Suppressor macrophage treated with lipopolysaccharide for 4 hours (primary cell): ENCODE measurements around the gene TSPAN17.
A peak's percentile ranks its signal among the peaks of the same experiment; 100 is the strongest.
"Not testable (repeated sequence)": the region's sequence is repeated elsewhere in the genome, so short reads cannot be mapped to it uniquely, and the experiment has no call there.

Experiments used
- DNase-seq: peaks from one replicate; pipeline ENCODE4 v3.0.0-alpha.2; 2020

Gene TSPAN17, protein sequence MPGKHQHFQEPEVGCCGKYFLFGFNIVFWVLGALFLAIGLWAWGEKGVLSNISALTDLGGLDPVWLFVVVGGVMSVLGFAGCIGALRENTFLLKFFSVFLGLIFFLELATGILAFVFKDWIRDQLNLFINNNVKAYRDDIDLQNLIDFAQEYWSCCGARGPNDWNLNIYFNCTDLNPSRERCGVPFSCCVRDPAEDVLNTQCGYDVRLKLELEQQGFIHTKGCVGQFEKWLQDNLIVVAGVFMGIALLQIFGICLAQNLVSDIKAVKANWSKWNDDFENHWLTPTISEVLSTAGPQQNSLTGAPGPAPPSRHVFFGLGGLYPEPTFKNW

DNA sequence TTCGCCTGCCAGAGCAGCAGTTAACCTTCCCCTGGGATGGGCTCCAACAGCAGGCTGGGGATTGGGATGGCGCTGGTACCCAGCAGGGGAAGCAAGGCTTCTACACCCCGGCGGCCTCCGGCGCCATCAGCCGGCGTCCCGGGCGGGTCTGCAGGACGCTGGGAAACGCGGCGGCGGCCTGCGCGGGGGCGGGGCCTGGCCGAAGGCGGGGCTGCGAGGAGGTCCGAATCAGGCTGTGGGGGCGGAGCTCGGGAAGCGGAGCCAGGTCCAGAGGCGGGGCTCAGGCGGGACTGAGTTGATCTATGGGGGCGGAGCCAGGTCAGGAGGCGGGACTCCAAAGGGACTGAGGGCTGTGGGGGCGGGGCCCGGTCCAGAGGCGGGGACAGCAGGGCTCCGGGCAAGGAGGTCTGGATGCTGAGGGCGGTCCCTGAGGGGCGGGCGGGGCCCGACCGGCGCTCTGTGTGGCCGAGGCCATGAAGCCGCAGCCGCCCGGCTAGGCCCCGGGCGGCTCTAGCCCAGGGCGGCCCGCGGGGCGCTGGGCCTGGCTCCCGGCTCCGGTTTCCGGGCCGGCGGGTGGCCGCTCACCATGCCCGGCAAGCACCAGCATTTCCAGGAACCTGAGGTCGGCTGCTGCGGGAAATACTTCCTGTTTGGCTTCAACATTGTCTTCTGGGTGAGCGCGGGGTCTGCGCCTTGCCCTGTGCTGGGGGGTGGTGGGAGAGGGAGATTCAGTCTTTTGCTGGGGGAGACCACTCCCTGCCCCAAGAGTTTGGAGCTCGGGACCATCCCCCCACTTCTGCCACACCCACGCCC is at the start of gene TSPAN17:
TSPAN17 (plus strand) TSS at position 455 of the 813 bp plus-strand sequence; CDS start at position 587, 132 bp downstream.
- peak; percentile 100 for DNase-seq

DNA sequence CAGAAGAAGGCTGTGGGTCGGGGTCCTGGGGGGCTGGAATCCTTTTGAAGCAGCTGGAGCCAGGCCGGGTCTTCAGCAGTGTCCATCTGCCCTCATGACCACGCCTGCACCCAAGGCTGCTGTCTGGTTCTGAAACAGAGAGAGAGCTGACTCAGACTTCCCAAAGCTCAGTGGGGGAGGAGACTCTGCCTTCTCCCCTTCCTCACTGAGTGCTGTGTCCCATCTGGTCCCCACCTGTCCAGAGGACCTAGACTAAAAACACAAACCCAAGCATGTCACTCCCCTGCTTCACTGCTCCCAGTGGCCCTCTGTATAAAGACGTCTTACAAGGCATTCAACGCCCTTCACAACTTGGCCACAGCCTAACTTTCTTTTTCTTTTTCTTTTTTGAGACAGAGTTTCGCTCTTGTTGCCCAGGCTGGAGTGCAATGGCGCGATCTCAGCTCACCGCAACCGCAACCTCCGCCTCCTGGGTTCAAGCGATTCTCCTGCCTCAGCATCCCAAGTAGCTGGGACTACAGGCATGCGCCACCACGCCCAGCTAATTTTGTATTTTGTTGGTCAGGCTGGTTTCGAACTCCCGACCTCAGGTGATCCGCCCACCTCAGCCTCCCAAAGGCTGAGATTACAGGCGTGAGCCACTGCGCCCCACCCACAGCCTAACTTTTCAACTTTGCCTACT is 47.4 kb upstream of the TSPAN17 start:
- not testable (repeated sequence) for DNase-seq

DNA sequence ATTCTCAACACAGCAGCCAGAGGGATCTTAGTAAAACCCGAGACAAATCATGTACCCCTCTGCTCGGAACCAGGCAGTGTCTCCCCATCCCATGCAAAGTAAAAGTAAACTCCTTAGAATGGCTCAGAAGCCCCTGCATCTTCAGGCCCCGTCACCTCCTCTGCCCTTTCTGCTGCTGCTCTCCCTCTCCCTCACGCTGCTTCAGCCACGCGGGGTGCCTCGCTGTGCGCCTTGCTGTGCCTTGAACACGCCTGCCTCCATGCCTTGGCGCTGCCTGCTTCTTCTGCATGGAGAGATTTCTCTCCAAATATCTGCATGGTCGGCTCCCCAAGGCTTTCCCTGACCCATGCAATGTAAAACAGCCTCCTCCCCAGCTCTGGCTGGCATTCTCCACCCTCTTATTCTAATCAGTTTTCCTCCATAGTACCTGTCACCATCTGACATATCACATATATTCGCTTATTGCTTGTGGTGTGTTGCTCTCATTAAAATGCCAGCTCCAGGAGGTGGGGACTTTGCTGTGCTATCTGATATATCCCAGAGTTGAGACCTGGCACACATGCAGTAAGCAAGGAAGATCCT is 45.3 kb upstream of the TSPAN17 start:
- no peak for DNase-seq

GRCh38 chr5:176603091-176603490 is 44.2 kb upstream of the TSPAN17 start:
- no peak for DNase-seq

DNA sequence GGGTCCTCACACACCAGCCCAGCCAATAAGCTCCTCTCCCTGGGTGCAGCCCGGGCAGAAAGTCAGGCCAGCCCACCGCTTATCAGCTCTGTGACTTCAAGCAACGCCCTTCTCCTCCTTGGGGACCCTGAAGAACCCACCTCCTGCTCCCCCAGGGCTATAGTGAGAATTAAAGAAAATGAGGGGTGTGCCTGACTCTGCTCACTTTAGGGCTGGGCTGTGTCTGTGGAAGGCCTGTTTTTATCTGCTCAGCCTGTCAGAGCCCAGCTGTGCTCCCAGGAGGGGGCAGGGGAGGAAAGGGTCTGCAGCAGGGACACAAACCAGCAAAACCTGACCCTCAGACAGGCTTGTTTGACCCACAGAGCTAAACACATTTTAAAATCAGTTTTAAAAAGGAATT is 41.3 kb upstream of the TSPAN17 start:
- DNase-seq = no peak

DNA sequence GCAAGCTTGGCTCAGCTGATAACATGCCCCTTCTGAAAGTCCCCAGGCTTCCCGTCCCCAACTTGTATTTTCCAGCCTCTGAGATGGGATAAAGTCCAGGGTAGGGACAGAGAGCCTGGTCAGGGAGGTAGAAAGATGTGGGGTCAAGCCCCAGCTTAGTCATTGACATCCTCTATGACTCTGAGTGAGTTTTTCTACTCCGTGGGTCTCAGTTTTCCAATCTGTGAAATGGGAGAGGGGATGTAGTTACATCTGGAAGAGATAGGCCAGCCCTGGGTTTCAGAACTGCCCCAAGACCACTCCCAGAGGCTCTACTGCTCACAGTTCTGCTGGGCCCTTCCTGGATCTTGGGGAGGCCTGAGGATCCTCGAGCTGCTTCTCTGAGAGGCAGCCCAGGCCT is 40.4 kb upstream of the TSPAN17 start:
- no peak for DNase-seq

DNA sequence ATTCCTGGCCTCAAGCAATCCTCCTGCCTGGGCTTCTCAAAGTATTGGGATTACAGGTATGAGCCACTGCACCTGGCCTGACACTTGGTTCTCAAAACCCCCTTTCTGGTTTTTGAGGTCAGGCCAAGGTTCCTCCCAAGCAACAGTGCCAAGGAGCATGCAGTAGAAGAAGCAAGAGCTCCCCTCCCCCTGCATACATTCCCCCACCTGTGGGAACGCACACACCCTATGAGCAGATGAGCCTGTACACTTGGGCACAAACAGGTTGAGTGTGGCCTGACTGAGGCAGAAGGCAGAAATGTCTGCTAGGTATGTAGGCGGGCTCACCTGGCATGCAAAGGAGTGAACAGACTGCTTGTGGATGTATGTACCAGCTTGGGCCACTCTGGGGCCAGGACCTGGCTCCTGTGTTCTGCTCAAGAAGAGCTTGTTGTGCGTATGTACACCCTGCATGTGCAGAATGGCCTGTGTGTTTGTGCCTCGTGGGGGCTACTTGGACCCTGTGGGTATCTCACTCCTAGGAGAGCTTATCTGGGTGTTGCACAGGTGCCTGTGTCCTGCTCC is 39.1 kb upstream of the TSPAN17 start:
- DNase-seq = no peak

DNA sequence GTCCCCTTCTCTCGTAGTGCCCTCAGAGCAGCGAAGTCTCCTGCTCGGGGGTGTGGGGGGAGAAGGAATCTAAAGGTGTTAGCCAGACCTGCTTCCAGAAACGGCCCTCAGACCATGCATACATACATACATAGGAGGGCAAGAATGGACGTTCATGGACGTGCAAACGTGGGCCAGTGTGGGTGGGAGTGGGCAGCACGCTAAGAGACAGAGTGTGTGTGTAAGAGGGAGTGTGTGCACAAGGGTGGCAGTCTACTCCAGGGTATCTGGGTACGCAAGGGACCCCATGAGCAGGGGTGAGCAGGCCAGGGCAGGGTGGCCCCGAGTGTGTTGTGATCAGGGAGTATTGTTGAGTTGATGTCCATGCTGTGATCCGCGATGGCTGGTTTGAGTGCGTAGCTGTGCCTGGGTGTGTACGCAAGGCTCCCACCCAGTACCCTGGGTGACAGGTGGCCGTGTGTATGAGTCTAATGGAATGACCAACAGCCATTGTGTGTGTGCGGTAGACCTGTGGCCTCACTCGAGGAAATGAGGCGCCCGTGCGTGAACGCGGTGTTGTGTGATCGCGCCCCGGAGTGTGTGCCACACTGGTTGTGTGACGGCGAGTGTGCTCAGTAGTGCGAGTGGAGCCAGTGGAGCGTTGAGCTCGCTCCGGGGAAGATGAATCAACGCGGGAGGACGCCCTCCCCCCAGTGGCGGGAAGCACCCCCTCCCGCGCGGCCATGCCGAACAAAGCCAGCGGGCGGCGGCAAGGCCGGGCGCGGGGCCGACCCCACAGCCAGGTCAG is 38.2 kb upstream of the TSPAN17 start:
- DNase-seq = no peak

DNA sequence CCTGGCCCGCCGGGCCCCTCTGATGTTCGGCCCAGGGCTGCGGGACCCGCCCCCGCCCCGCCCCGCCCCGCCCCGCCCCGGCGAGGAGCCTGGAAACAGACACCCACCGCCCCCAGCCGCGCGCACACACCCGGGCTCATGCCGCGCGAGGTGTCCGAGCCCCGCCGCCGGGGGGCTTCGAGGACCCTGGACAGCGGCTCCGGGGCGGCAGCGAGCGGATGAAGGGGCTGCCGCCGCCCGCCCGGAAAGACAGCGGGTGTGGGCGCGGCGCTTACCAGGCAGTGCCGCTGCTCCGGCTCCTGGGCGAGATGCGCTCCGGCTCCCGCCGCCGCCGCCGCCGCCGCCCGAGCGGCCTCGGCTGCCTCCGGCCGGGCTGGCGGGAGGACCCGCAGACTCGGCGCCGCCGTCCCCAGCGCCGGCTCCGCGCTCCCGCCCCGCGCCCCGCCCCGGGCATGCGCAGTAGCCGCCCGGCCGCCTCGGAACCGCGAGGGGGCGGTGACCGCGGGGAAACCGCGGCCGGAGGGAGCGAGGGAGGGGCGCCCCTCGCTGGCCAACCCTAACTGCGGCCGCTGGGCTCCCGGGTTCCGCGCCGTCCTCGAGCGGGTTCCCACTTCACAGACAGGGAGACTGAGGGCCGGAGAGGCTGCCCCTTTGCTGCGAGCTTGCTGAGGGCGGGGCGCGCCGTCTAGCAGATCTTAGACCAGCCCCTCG is 37.4 kb upstream of the TSPAN17 start, which contains the start of gene GPRIN1:
GPRIN1 (minus strand) TSS at position 433 of the 711 bp plus-strand sequence. CDS start 10,322 bp downstream, outside the sequence.
- peak; percentile 81 for DNase-seq

DNA sequence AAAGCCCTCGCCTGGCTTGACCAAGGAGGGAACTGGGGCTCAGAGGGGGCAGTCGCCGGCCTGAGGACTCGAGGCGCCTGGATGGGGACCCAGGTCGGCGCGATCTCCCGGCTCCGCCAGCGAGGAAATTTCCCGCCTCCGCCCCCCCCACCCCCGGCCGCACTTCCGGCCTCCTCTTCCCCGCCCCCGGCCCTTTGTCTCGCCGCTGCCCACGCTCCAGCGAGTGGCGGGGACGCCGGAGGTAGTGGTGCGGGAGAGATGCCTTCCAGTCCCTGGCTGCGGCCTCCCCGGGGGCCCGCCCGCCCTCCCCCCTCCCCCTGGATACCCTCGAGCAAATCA is 36.9 kb upstream of the TSPAN17 start:
- no peak for DNase-seq

DNA sequence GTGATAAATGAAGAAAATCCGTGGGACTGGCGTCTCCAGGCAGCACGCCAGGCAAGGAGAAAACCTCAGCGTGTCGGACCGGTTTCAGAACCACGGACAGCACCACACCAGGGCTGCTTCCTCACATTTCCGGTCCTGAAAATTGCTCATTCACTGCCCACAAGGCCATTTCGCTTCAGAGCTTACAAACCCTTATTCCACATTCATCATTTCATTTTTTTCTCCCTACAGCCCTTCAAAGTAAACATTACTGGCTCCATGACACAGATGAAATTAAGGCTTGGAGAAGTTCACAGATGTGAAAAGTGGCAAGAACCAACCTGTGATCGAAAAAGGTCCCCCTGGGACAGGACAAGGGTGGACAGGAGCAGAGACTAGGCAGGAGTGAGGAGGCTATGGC is 35.8 kb upstream of the TSPAN17 start:
- peak; percentile 78 for DNase-seq

DNA sequence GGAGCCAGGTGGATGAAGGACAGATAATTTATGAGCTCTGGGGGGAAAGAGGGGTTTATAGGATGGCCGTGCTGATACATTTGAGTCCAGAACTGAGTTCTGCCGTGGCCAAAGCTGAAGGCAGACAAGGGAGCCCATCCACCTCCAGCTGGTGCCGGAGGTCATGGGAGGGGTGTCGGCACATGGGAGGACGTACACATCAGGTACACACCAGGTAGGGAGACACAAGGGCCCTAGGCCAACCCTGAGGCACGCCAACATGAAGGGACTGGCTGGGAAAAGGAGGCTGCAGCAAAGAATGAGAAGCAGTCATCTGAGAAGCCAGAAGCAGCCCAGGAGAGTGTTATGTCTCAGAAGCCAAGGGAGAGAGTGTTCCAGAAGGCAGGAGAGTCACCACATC is 35.3 kb upstream of the TSPAN17 start:
- DNase-seq = no peak

- no peak for DNase-seq
Measured at GRCh38 chr5:176612855-176613254, 34.4 kb upstream of the TSPAN17 start.

DNA sequence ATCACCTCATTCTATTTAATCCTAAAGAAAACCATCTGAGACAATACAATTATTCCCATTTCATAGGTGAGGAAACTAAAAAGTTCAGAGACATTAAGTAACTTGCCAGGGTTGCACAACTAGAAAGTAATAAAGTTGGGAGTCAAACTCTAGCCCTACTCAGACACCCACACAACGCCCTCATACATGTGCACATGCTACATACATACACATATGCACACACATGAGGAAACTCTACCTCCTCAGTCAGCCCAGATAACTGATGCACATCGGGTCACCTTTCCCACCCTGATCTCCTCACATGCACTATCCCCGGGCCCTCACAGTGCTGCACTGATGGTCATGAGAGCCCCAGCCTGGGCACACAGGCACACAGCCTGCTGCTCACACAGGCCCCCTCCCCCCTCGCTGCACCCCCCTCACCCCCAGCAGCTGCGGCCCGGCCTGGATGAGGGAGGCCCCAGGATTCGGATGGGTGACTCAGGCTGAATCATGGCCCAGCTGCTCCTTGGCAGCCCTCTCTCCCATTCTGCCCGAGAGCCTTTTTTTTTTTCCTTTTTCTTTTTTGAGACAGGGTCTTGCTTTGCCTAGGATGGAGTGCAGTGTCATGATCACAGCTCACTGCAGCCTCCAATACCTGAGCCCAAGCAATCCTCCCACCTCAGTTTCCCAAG is 32.3 kb upstream of the TSPAN17 start:
- no peak for DNase-seq

DNA sequence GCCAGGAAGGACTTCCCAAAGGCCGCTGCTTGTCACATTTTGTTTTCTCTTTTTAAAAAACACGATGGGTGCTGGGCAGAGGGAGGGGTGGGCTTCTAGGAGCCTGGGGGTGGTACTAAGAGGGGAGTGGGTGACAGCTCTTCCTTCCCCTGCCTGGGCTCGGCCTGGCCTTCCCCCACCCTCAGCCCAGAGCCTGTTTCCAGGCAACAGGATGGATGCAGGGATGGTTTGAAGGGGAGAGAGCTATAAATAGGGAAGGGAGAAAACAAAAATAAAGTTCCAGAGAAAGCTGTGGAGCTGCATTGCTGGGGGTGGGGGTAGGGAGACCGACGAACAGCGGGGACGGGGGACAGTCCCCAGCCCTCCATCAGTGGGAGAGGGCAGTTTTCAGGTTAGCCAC is 30.8 kb upstream of the TSPAN17 start:
- DNase-seq = no peak

DNA sequence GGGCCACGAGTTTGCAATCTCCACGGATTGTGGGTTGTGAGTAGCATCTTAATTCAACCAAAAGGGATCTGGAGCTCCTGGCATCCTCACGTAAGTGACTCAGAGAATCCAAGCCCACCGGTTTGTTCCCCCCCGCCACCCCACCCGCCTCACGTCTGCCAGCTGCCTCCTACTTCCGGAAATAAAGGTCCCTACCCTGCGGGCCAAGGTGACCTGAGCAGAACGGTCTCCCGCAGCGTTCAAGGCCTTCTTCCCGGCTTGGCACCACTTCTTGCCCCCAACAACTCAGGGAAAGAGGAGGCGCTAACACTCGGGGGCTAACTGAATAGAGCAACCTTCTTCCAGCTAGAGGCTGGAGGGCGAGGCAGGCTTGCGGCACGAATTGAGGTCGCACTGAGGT is 28.5 kb upstream of the TSPAN17 start:
- no peak for DNase-seq

GRCh38 chr5:176619203-176619568 is 28.1 kb upstream of the TSPAN17 start:
- DNase-seq = peak; percentile 52

DNA sequence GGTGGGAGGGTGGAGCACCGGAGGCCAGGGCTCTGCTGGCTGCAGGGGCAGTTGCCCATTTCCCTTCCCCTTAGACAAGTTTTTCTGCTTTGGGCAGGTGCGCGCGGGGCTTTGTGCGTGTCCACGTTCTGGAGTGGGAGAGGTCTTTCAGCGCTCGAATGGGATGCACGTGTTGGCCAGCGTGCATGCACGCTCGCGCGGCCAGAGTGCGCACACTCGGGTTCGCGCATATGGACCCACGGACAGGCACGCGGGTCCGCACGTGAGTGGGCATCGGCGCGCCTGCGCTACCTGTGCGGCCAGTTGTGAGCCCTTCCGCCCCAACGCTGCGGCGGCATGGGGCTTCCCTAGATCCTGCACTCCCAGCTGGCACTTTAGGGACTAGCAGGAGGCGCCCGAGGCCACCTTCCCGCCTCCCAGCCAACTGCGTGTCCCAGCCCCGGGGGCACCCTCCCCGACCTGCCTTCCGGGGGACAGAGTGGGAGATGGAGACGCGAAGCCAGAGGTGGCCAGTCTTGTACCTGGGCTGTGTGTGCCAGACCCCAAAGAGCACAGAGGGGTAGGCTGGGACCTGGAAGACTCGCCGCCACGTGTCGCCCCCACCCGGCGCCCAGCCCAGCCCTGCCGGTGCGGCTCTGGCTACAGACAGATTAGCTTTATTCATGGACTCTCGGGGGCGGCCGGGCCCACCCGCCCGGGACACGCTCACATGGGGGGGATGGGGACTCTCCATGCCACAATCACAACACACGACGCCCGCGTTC is 27.5 kb upstream of the TSPAN17 start:
- no peak for DNase-seq

DNA sequence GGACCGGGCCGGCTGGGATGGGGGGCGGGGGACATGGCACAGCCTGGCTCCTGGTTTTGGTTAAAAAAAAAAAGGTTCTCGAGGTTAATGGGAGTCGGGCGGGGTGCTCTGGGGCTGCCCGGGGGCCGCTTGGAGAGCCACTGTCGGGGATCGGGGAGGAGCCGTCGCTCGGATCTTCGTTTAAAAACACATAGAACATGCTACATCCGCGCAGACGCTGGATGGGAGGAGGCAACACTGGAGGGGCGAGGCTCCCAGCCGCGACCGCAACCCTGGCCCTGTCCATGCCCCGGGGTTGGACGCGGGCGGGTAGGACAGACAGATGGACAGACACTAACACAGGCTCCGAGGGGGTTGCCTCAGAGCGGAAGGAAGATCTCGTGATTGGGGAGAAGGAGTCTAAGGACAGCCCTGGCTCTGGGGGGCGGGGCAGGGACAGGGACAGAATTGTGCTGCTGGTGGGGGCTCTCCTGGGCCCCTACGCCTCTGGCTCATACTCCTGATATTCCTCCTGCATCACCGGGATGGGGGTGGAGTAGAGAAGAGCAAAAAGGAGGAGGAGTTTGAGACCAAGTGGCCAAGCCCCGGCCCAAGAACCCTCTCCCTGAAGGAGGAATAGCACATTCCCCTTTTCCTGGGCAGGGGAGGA is 26.8 kb upstream of the TSPAN17 start:
- peak; percentile 38 for DNase-seq

DNA sequence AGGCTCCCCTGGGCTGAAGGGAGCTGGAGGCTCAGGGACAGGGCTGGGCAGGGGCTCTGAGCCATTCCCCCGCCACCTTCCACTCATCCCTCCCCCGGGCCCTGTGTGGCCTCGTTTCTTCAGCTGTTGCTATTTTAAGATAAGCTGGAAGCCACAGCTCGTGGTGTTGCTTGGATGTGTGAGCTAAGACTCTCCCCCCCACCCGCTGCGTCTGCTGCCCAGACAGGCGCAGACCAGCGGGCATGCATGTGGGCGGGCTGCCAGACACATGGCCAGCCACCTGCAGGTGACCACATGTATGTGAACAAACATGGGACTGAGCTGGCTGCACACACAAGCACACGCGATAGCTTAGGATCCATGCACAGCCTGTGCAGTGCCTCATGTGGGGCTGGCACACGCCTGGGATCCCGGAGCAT is 25.6 kb upstream of the TSPAN17 start:
- no peak for DNase-seq
